NOMO-1 treated with dmso at 0.1 percent for 144 hours (cell line): ENCODE measurements around the gene FBXO40.

Experiments
- DNase-seq: peaks from one replicate; lab custom pipeline; 2025; ENCODE audit not compliant: unreplicated experiment; lab: John Stamatoyannopoulos, UW

The FBXO40 gene

GRCh38 chr3:121619691-121620090, 26.5 kb downstream of the FBXO40 start:
- DNase-seq: no peak

- DNase-seq: no peak
Observed at GRCh38 chr3:121621491-121621890, 28.3 kb downstream of the FBXO40 start.

- DNase-seq: no peak
Observed at GRCh38 chr3:121624147-121624899, 31.1 kb downstream of the FBXO40 start.

GRCh38 chr3:121626495-121626894, 33.3 kb downstream of the FBXO40 start:
- no peak for DNase-seq

GRCh38 chr3:121627211-121627610, 34.0 kb downstream of the FBXO40 start:
- DNase-seq: no peak

- DNase-seq: no peak
Observed at GRCh38 chr3:121627622-121628021, 34.4 kb downstream of the FBXO40 start.

GRCh38 chr3:121629601-121630000, 36.4 kb downstream of the FBXO40 start:
- no peak for DNase-seq

- no peak for DNase-seq
Observed at GRCh38 chr3:121630355-121630754, 37.2 kb downstream of the FBXO40 start.

- no peak for DNase-seq
Observed at GRCh38 chr3:121637922-121638321, 44.7 kb downstream of the FBXO40 start.

- DNase-seq: no peak
Observed at GRCh38 chr3:121641127-121641526, 47.9 kb downstream of the FBXO40 start.

- no peak for DNase-seq
Observed at GRCh38 chr3:121642601-121643314, 49.6 kb downstream of the FBXO40 start.

GRCh38 chr3:121645054-121645453, 51.9 kb downstream of the FBXO40 start:
- DNase-seq: no peak

- no peak for DNase-seq
Observed at GRCh38 chr3:121648219-121648958, 55.2 kb downstream of the FBXO40 start.

- DNase-seq: no peak
Observed at GRCh38 chr3:121649645-121650044, 56.5 kb downstream of the FBXO40 start.

GRCh38 chr3:121651684-121652083, 58.5 kb downstream of the FBXO40 start:
- no peak for DNase-seq

- DNase-seq: no peak
Observed at GRCh38 chr3:121654493-121655385, 61.6 kb downstream of the FBXO40 start.

GRCh38 chr3:121658716-121659435, 65.7 kb downstream of the FBXO40 start:
- no peak for DNase-seq

GRCh38 chr3:121659586-121659985, 66.4 kb downstream of the FBXO40 start:
- no peak for DNase-seq

GRCh38 chr3:121660356-121661171, 67.4 kb downstream of the FBXO40 start, which contains the start of gene HCLS1:
Gene HCLS1 (minus strand): TSS chr3:121660903. CDS start chr3:121658347, 2,556 bp downstream.
- DNase-seq: peak; percentile 95
